Superior temporal gyrus (tissue), 1 donor: ENCODE measurements around the gene FYCO1.

Experiments
- DNase-seq: peaks from one replicate; pipeline ENCODE4 v3.0.0-alpha.2; 2016; ENCODE audit errors: extremely low spot score

The FYCO1 gene

DNA sequence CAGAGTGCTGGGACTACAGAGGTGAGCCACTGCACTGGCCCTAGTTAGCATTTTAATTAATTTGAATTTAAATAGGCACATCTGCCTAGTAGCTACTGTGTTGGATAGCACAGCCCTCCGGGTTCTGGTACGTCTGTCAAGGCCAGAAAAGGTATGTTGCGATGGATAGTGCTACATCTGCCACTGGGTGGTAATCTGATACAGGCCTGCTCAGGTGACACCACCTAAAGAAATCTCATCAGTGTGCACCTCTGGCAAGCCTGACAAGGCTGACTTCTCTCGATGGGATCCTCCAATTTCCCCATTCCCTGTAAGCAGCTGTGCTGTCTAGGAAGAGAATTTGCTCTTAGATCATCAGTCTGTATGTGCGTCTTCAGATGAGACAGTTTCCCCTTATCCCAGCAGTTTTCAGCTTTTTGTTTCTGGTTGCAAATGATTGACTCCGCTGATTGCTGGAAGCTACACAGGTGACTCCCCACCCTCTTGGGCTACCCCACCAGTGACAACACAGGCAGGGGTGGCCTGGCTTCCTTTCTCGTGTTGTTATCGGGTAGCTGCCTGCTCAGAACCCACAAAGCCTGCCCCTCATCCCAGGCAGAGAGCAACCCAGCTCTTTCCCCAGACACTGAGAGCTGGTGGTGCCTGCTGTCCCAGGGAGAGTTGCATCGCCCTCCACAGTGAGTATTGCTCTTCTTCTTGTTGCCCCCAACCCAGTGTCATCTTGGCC lies 109.5 kb downstream of the FYCO1 start, which contains the start of gene CCR9:
TSS of gene CCR9 (plus strand) at position 565 of the 727 bp plus-strand sequence. CDS start 8,391 bp downstream, outside the sequence.
- DNase-seq = no peak

DNA sequence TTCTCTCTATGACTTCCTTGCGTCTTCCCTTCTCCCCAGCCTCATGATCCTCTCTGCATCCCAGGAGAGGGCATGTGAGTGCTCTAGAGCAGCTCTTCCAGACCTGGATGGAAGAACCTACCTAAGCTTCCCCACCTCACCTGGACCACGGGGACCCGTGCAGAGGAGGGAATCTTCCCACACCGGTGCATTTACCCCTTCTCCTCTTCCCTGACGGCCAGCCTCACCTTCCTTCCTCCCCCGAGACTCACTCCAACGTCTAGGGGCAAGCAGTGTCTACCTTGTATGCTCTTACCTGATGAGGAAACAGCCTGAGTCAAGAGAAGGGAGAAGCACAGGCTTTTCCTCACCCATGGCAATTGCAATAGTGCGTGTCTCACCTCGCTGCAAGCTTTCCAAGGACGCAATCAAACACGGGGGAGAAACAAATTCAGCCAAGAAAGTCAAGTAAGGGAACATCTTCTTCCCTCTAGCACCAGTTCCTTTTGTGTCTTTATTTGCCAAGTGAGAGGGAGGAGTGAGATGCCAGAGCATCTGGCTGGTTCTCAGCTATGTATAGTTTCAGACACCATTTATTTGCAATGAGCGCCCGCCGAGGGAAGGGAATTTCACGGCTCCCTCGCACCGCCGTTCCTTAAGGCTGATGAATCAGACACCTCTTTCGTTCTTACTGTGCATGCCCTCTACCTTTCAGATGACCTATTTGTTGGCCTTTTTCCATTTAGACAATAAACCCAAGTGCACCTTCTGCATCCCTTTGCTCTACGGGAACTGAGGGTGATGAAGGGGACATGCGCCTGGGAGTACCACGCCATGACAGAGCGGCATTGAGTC lies 111.0 kb downstream of the FYCO1 start:
- DNase-seq = peak; percentile 74

DNA sequence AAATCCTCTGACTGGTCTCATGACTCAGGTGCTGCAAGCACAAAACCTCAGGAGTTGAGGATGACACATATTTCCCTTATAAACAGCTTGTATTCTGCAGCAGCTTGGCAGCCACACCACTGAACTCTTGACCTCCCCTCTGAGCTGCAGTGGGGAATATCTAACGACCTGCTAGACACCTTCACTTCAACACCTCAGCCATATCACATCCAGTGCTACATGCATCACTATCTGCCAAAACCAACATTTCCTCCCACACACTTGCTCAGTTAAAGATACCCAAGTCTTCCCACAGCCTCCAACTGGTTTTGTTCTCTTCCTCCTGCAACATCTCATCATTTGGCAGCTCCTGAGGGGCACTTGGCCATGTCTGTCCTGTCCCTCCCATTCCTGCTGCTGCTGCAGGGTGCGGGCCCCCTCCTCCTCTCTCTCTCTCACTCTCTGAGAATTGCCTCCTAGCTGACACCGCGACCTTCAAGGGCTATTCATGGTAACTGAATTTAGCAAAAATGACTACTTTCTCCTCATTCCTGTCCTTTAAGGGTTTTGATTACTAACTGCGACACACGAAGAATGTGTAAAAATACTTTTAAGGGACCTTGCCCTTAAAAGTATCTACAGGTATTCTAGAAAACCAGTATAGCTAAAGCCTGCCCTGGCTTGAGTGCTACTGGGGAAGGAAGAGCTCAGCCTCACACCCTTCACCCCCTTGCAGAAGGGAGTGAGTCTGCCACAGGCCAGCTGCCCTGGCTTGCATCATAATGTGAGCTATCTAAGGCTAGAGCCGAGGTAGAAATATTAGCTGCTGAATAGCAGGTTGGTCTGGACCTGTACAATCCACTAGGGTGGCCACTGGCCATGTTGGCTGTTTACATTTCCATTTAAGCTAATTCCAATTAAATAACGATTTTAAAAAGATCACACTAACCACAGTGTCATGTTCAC lies 114.3 kb downstream of the FYCO1 start:
- DNase-seq = peak; percentile 34

DNA sequence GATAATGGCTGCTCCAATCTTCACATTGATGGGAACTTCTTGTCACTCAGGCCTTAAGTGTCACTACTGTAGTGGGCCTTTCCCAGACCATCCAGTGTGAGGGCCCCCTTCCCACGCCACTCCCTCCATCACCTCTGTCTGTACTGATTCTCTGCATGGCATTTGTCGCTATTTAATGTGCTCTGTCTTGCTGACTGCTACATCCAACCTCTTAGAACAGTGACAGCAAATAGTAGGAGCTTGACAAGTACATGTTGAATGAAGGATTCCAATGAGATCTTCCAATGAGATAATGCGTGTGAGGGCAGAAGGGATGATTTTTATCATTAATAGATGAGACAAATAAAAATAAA lies 114.9 kb downstream of the FYCO1 start:
- no peak for DNase-seq

DNA sequence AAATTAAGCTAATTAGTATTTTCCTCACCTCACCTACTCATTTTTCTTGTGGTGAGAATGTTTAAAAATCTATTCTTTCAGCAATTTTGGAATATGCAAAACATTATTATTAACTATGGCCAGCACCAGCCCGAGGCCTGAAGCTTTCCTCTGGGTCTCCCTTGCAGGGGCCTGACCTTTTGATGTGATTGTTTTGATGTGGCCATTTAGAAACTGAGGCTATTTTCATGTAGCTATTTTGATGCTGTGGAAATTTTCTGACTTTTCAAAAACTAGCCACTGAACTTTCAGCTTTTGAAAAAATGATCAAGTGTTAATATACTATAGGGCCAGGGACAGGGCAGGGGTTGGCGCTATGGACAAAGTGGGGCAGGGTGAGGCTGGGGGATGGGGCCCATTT lies 117.5 kb downstream of the FYCO1 start:
- no peak for DNase-seq

GRCh38 chr3:45874677-45875346 lies 120.8 kb downstream of the FYCO1 start:
- no peak for DNase-seq

DNA sequence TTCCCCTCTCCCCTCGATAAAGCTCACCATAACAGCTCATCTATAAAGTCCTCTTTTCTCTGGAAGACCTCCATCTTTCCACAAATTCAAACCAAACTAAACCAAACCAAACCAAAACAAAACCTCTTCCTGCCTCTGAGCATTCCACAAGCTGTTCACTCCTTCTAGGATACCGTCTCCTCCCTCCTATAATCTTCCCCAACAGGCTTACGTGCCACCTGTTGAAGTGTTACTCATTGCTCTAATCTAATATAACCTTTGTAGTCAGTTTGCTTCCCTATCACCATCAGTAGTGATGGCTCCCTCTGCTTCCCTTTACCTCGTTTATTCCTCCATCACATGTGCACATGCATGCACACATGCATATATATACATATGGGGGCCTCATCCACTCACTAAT lies 122.0 kb downstream of the FYCO1 start:
- DNase-seq = no peak

DNA sequence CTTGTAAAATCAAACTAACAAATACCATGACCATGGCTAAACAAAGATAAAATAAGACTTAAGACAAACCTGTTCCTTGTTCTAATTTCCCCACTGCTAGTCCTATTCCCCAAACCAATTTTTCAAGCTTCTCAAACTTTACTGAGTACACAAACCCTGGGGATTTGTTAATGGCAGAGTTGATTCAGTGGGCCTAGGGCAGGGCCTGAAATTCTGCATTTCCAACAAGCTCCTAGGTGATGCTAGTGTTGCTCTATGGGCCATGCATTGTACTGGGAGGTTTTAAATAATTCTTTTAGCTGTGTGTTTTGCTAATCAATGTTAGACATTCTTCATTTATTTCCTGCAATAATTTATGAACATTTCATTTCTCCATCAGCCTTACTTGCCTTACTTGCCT lies 122.6 kb downstream of the FYCO1 start:
- no peak for DNase-seq

DNA sequence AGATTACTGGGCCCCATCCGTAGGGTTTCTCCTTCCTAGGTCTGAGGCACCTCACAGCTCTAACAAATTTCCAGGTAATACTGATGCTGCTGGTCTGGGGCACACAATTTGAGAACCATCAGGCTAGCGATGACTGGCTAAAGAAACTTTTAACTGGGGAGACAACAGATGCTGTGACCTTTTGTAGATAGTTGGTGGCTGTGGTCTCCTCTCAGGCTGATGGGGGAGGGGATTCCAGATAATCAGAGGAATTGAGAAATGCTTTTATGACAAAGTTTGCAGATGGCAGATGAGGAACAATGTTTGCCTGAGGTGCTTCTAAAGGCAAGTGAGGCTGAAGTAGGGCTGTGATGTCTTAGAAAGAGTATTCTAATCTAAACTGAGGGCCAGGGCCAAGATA lies 123.1 kb downstream of the FYCO1 start:
- no peak for DNase-seq

- no peak for DNase-seq
Measured at GRCh38 chr3:45871780-45872179, 123.8 kb downstream of the FYCO1 start.

DNA sequence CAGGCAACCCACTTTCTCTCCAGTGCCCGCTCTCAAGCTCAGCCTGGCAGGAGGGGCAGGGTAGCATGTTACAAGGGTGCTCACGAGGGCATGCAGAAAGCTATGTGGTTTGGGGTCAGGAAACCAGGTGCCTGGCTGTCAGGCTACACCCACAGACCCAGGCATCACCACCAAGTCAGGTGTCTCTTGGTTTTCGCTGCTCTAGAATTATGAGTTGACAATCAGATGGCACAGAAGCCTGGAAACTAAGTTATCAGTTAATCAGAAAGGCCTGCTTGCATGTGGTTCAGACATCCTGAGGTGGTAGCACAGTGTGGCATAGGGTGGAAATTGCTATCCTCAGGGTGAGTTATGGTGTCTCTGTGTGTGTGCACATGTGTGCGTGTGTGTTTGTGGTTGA lies 125.5 kb downstream of the FYCO1 start:
- DNase-seq = no peak

GRCh38 chr3:45869638-45870037 lies 126.0 kb downstream of the FYCO1 start:
- DNase-seq = no peak

- DNase-seq = no peak
Measured at GRCh38 chr3:45868650-45869049, 127.0 kb downstream of the FYCO1 start.

GRCh38 chr3:45868213-45868612 lies 127.4 kb downstream of the FYCO1 start:
- no peak for DNase-seq
